ENCODE data around the gene PRKRA. TPM values are rescaled to one million over a fixed set of nuclear protein-coding genes. Genes with fewer than 3 reads are reported as not detected.
A peak's percentile ranks its signal among the peaks of the same experiment; 100 is the strongest.

Gene PRKRA
- total and polyA plus RNA-seq, 9 of the 15 experiments (the other 6 are each of a cell fraction or from before 2014, with no cell fraction given): 14.1 to 78.1 (median 52.3) TPM

GRCh38 chr2:178428396-178428806 is 22.6 kb downstream of the PRKRA start (continued):
- TF ChIP-seq SPI1 (IDR thresholded peaks at IDR 0.05; ENCODE audit: borderline replicate concordance, low read depth, low read length): 0 out of 2 replicates have a peak, but pooled peaks have one; percentile 22
- no peak for TF ChIP-seq FOXA1 (IDR thresholded peaks at IDR 0.05; ENCODE audit: borderline replicate concordance)
- no peak for TF ChIP-seq ARHGAP35 (IDR thresholded peaks at IDR 0.05; ENCODE audit: partially characterized antibody)
- no peak for TF ChIP-seq ZSCAN29 (IDR thresholded peaks at IDR 0.05)
- no peak for TF ChIP-seq CC2D1A (IDR thresholded peaks at IDR 0.05)
- TF ChIP-seq ZNF212 (CRISPR knock-in tag; IDR thresholded peaks at IDR 0.05): no peak
- no peak for TF ChIP-seq DNMT1 (IDR thresholded peaks at IDR 0.05)
- TF ChIP-seq ZNF644 (tag; IDR thresholded peaks at IDR 0.05; ENCODE audit: low read depth): peak; percentile 5; the same call in 1 of the 2 replicates
- TF ChIP-seq RBM39 (optimal IDR thresholded peaks at IDR 0.05; ENCODE audit: low read depth, low read length): no peak
- TF ChIP-seq FOXK2 (conservative IDR thresholded peaks at IDR 0.05 in 1 of 2, IDR thresholded peaks at IDR 0.05 in 1 of 2; ENCODE audit: low read depth in 2 of 2): no peak
- TF ChIP-seq STAG1 (CRISPR knock-in tag; IDR thresholded peaks at IDR 0.05; ENCODE audit: borderline replicate concordance): no peak
- TF ChIP-seq, protein P1, sequence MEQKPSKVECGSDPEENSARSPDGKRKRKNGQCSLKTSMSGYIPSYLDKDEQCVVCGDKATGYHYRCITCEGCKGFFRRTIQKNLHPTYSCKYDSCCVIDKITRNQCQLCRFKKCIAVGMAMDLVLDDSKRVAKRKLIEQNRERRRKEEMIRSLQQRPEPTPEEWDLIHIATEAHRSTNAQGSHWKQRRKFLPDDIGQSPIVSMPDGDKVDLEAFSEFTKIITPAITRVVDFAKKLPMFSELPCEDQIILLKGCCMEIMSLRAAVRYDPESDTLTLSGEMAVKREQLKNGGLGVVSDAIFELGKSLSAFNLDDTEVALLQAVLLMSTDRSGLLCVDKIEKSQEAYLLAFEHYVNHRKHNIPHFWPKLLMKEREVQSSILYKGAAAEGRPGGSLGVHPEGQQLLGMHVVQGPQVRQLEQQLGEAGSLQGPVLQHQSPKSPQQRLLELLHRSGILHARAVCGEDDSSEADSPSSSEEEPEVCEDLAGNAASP (IDR thresholded peaks at IDR 0.05): no peak
- TF ChIP-seq ATF1 (CRISPR knock-in tag; IDR thresholded peaks at IDR 0.05): no peak
- TF ChIP-seq ATF1 (tag; IDR thresholded peaks at IDR 0.05): peak; percentile 45
- TF ChIP-seq SP1 (CRISPR knock-in tag; IDR thresholded peaks at IDR 0.05): no peak
- TF ChIP-seq, protein P2, sequence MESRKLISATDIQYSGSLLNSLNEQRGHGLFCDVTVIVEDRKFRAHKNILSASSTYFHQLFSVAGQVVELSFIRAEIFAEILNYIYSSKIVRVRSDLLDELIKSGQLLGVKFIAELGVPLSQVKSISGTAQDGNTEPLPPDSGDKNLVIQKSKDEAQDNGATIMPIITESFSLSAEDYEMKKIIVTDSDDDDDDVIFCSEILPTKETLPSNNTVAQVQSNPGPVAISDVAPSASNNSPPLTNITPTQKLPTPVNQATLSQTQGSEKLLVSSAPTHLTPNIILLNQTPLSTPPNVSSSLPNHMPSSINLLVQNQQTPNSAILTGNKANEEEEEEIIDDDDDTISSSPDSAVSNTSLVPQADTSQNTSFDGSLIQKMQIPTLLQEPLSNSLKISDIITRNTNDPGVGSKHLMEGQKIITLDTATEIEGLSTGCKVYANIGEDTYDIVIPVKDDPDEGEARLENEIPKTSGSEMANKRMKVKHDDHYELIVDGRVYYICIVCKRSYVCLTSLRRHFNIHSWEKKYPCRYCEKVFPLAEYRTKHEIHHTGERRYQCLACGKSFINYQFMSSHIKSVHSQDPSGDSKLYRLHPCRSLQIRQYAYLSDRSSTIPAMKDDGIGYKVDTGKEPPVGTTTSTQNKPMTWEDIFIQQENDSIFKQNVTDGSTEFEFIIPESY (CRISPR knock-in tag; IDR thresholded peaks at IDR 0.05): no peak
- TF ChIP-seq PTBP1 (IDR thresholded peaks at IDR 0.05; ENCODE audit: low read depth, low read length): no peak
- no peak for TF ChIP-seq ZNF655 (CRISPR knock-in tag; IDR thresholded peaks at IDR 0.05)
- peak; percentile 33; the same call in 1 of the 2 replicates for TF ChIP-seq RNF2 (IDR thresholded peaks at IDR 0.05)
- TF ChIP-seq MAZ (CRISPR knock-in tag; conservative IDR thresholded peaks at IDR 0.05 in 1 of 2, IDR thresholded peaks at IDR 0.05 in 1 of 2): no peak
- TF ChIP-seq RUNX1 (IDR thresholded peaks at IDR 0.05; ENCODE audit: low read depth): no peak
- no peak for TF ChIP-seq RB1 (IDR thresholded peaks at IDR 0.05; ENCODE audit: low read depth)
- TF ChIP-seq TOE1 (IDR thresholded peaks at IDR 0.05; ENCODE audit: borderline replicate concordance): no peak
- TF ChIP-seq TOE1 (CRISPR knock-in tag; IDR thresholded peaks at IDR 0.05; ENCODE audit: borderline replicate concordance, low read depth): no peak
- TF ChIP-seq, protein P3, sequence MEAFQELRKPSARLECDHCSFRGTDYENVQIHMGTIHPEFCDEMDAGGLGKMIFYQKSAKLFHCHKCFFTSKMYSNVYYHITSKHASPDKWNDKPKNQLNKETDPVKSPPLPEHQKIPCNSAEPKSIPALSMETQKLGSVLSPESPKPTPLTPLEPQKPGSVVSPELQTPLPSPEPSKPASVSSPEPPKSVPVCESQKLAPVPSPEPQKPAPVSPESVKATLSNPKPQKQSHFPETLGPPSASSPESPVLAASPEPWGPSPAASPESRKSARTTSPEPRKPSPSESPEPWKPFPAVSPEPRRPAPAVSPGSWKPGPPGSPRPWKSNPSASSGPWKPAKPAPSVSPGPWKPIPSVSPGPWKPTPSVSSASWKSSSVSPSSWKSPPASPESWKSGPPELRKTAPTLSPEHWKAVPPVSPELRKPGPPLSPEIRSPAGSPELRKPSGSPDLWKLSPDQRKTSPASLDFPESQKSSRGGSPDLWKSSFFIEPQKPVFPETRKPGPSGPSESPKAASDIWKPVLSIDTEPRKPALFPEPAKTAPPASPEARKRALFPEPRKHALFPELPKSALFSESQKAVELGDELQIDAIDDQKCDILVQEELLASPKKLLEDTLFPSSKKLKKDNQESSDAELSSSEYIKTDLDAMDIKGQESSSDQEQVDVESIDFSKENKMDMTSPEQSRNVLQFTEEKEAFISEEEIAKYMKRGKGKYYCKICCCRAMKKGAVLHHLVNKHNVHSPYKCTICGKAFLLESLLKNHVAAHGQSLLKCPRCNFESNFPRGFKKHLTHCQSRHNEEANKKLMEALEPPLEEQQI (IDR thresholded peaks at IDR 0.05): no peak
- peak; percentile 92 for TF ChIP-seq DPF2 (IDR thresholded peaks at IDR 0.05)

All from K562 (cell line).